HepG2 (cell line): ENCODE measurements around the gene ATP1B2.

Experiments
- SOX5 ChIP-seq: IDR thresholded peaks from 2 replicates; pipeline ENCODE4 v1.6.1; 2016; ENCODE audit warnings: borderline replicate concordance
- STAT6 ChIP-seq: sonication (generic); formaldehyde crosslinking; IDR thresholded peaks from 2 replicates; pipeline ENCODE4 v1.4.0; 2020; ENCODE audit warnings: missing genetic modification reagents, mild to moderate bottlenecking, borderline replicate concordance
- USF2 ChIP-seq, 2 experiments: sonication (generic) in 1 of 2; formaldehyde crosslinking in 1 of 2; IDR thresholded peaks; 2 replicates each; pipeline versions ENCODE4 v1.5.1 to v1.6.1; 2011 to 2020; ENCODE audit warnings: borderline replicate concordance in 1 of 2, low read depth in 1 of 2, low read length in 1 of 2, mild to moderate bottlenecking in 1 of 2, missing genetic modification reagents in 1 of 2, moderate library complexity in 1 of 2
- ZNF660 ChIP-seq: sonication (generic); formaldehyde crosslinking; IDR thresholded peaks from 2 replicates; pipeline ENCODE4 v1.5.1; 2020; ENCODE audit warnings: mild to moderate bottlenecking, low read depth, missing genetic modification reagents, borderline replicate concordance
- ZSCAN22 ChIP-seq: sonication (generic); formaldehyde crosslinking; IDR thresholded peaks from 2 replicates; pipeline ENCODE4 v1.4.0; 2020; ENCODE audit warnings: mild to moderate bottlenecking, missing genetic modification reagents

- TF ChIP-seq SOX5: no peak
- TF ChIP-seq ZNF660: no peak
- TF ChIP-seq ZSCAN22 (CRISPR knock-in tag): no peak
- no peak for TF ChIP-seq STAT6 (CRISPR knock-in tag)
- TF ChIP-seq USF2 (IDR thresholded peaks at IDR 0.05; ENCODE audit: low read depth, low read length): no peak
- TF ChIP-seq USF2 (CRISPR knock-in tag; IDR thresholded peaks at IDR 0.05; ENCODE audit: borderline replicate concordance): no peak
Observed at GRCh38 chr17:7704601-7705268, 54.0 kb downstream of the ATP1B2 start, which contains the start of gene EFNB3.
